Astrocyte of the cerebellum (primary cell): ENCODE results near the gene VAT1L.

Experiments
- DNase-seq: peaks from one replicate; pipeline ENCODE4 v3.0.0-alpha.2; 2011; ENCODE audit warnings: low read depth
- H3K4me3 ChIP-seq: 2 replicates; pipeline ENCODE4 v1.5.1; 2011; ENCODE audit warnings: mild to moderate bottlenecking, low read depth, low read length, moderate library complexity
- CTCF ChIP-seq: IDR thresholded peaks from 2 replicates; pipeline ENCODE4 v1.5.1; 2012; ENCODE audit warnings: low read length, low read depth, moderate library complexity, mild to moderate bottlenecking; ENCODE audit errors: missing control alignments
- in situ Hi-C: cut with HindIII; loops from 2 replicates; pipeline ENCODE4 v1.10.0; 2017; ENCODE audit warnings: low sequenced_read_pairs

Gene VAT1L

GRCh38 chr16:77794586-77794985 lies 6.2 kb downstream of the VAT1L start:
- no peak overlapping the region for H3K4me3 ChIP-seq
- in situ Hi-C loops, result no loop called here
- DNase-seq, result peak; percentile 55
- no peak for TF ChIP-seq CTCF

DNA sequence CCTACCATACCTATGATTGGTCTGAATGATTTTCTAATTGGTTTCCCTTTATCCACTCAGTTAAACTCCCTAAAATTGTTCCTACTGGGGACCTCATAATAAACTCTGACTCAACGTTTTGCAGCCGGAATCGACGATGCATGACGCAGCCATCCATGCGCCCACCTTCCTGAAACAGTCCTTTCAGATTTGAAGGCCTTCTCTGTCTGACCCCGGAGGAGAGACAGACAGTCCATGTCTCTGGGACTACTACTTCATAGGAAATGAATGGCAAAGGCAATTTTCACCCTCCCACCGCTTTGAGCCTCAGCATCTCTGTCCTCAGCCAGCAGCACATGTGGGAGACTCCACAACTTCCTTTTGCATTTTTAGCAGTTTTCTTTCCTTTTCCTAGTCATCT lies 13.5 kb downstream of the VAT1L start:
- in situ Hi-C loops, result no loop called here
- no peak for DNase-seq
- H3K4me3 ChIP-seq, result no peak overlapping the region
- TF ChIP-seq CTCF, result no peak

DNA sequence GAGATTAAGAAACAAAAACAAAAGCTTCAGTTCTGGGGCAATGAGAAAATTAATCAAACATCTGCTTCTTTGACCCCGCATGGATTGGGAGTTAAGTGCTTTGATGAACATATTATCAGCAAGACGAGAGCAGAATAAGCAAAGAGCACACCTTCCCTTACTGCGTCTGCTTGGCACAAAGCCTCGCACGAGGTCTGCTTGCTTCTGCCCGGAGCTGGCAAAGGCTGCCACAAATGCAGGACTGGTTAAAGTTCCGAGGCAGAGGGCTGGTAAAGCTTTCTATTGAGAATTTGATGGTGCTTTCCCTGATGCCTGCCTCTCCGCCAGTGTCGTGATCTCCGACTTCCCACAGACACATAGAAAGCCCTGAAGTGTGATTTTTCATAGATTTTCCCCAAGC lies 17.0 kb downstream of the VAT1L start:
- H3K4me3 ChIP-seq, result no peak overlapping the region
- in situ Hi-C loops, result no loop called here
- DNase-seq, result no peak
- no peak for TF ChIP-seq CTCF

GRCh38 chr16:77807021-77807420 lies 18.7 kb downstream of the VAT1L start:
- in situ Hi-C loops, result no loop called here
- TF ChIP-seq CTCF, result no peak
- no peak for DNase-seq
- H3K4me3 ChIP-seq, result no peak overlapping the region

DNA sequence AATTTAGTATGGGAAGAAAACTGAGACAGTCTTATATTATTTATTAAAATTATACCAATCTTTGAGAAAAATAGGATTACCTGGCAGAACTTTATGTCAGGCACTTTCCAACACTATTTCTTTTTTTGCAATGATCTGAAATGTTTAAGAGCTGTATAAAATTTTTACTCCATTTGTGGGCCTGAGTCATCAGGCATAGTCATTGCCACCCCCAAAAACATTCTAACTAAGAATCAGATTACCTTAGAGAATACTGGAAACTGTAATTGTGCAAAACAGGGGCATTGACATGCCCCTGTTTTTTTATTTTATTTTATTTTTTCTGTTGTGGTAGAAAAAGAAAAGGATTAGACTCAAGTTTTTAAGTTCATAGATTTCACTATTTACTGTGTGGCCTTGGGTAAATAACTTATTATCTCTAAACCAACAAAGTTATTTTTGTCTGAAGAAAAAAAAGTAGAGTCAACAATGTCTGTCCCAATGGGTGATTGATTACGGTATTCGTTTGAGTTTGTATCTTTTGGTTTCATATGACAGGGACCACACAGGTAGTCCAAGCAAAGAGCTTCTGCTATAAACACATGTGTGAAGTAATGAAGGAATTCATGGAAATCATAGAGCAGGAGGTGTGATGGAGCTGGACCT lies 24.6 kb downstream of the VAT1L start:
- H3K4me3 ChIP-seq, result no peak overlapping the region
- in situ Hi-C loops, result no loop called here
- DNase-seq, result no peak
- TF ChIP-seq CTCF, result no peak

GRCh38 chr16:77816293-77816692 lies 27.9 kb downstream of the VAT1L start:
- H3K4me3 ChIP-seq, result no peak overlapping the region
- TF ChIP-seq CTCF, result no peak
- peak; percentile 34 for DNase-seq
- in situ Hi-C loops, result no loop called here
